Activated T-cell treated with anti-CD3 and anti-CD28 coated beads for 4 hours (primary cell): Measurements from ENCODE around the gene HOXA7.

Source experiments
- DNase-seq: peaks from one replicate; pipeline ENCODE4 v3.0.0-alpha.2; 2020

Gene HOXA7

DNA sequence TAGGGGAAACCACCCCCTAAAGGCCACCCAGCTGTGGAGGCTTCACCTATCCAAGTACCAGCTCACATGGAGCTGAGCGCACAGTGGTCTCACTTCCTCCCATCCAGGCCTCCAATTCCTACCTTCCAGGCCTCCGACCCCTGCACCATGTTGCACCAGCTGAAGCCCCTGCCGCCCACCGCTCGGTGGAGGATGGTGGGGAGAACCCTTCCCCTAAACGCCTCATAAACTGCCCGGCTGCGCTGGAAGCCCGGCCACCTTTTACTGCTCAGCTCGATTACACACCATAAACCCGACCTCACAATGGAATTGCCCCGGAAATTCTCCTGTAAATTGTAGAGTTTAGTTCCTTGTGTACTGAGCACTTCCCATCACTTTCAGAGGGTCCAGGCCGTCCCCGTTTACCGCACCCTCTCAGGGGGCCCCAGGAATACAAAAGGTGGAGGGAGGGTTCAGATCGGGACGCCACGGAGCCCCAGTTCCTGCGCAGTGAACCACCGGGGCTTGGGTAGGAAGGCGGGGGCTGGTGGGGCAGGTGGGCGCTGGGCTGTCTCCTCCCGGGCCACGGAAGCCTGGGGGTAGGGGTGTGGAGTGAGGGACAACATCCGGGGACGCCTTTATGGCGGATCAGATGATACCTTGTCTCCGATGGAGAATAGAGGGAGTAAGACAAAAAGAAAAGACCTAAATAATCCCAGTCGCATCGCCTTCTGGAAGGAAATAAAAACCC is 1.4 kb upstream of the HOXA7 start:
- no peak for DNase-seq

DNA sequence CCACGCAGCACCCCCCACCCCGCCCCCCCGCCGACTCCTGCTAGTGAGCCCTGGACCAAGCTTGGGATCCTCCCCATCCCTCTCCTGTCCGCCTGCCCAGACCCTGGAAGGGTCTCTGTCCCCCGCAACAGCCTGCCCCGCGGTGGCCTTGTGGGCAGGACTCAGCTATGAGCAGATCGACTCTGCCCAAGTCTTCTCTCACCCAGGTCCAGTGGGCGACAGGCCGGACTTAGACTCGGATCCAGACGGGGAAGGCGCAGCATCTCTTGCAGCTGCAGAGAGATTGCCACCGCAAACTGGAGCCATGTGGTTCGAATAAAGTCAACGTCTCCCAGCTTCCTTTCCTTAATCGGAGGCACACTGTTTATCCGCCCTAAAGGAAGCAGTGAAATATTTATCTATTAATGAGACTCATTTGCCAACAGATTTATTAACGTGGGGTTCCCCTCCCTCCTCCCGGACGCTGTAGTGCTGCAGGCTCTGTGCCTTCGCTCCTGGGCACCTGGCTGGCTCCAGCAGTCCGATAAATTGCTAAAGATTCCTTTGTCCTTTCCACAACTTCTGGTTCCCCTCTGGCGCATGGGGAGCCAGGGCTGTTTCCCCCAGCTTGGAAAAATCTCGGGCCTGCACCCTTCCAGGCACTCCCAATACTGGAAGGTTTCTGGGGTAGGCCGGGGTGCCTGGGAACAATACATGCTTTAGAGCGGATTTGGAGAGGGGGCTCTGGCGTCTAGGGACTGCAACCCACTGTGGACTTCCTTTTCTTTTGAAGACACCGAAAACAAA is 634 bp upstream of the HOXA7 start:
- DNase-seq = no peak

DNA sequence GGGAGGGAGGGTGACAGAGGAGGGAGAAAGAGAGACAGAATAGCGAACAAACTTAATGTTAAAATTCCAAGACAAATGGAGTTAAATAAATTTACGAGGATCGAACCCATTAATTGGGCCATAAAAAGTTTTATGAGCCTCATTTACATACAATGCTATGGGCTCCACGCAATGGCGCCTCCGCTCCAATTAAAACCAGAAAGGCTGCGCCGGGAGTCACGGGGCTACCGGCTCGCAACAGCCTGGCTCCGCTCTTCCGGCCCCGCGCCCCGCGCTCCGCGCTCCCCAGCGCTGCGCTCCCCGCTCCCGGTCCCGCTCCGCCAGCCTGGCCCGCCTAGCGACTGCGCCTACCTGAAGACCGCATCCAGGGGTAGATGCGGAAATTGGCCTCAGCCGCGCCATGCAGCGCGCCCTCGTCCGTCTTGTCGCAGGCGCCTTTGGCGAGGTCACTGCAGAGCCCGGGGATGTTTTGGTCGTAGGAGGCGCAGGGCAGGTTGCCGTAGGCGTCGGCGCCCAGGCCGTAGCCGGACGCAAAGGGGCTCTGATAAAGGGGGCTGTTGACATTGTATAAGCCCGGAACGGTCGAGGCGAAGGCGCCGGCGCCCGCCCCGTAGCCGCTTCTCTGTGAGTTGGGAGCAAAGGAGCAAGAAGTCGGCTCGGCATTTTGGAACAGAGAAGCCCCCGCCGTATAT is 513 bp downstream of the HOXA7 start:
- no peak for DNase-seq

DNA sequence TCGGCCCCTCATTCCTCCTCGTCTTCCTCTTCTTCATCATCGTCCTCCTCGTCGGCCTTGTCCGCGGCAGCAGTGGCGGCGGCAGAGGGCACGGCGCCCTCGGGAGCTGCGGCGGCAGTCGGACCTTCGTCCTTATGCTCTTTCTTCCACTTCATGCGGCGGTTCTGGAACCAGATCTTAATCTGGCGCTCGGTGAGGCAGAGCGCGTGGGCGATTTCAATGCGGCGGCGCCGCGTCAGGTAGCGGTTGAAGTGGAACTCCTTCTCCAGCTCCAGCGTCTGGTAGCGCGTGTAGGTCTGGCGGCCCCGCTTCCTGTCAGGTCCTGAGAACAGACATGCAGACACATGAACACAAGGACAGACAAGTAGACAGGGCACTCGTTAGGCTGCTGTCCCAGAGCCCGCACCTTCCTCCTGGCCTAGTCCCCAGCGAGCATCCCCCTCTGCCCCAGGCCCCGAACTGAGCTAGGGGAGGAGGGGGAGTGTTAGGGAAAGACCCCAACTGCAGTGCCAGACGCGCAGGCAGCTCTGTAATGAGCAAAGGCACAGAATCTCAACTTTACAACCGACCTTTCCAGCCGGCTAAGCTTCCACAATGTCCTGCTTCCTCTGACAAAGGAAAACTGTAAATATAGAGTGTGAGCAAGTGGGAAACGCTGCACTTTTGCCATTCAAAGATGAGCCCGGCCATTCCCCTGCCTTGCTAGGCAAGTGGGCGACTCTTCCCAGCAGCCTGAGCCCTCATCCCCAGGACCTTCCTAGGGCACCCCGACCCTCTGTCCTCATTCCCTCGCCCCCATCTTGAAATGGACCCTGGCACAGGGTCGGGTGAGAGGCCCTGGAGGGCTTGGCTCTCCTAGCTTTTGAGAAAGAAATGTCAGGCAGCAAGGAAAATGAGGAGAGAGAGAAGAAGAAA is 1.3 kb downstream of the HOXA7 start:
- peak; percentile 47 for DNase-seq

DNA sequence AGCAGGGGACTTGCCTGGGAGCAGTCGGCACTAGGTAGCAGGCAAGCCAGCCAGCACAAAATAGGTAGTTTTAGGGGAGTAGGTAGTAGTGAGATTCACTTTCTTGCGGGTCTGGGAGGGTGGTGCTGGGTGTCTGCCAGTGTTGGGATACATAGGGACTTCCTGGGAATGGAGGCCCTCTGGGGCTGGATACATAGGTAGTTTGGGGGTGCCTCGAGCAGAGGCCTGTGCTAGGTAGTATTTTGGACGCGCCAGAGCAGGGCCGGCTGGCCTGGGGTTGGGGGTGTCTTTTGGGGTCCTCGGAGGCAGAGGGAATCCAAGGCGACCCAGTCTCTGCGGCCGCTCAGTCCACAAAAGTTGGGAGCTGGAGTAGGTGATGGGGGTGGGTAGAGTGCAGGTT is 2.1 kb downstream of the HOXA7 start:
- DNase-seq = no peak

DNA sequence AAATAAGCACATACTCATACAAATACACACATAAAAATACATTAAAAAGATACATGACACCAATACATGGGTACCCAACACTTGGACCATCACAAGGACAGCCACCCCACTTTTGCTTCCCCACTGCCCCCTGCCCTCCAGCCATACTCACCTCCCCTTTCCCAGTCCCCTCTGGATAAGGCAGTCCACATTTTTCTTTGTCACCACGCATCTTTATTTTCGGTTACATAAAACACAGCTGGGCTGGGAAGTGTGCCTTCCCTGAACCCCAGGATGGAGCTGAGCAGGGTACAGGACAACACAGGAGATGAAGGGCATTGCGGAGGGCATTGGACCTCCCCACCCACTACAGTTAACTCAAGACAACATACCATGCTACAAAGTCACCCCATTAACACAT is 2.9 kb downstream of the HOXA7 start:
- DNase-seq = no peak

DNA sequence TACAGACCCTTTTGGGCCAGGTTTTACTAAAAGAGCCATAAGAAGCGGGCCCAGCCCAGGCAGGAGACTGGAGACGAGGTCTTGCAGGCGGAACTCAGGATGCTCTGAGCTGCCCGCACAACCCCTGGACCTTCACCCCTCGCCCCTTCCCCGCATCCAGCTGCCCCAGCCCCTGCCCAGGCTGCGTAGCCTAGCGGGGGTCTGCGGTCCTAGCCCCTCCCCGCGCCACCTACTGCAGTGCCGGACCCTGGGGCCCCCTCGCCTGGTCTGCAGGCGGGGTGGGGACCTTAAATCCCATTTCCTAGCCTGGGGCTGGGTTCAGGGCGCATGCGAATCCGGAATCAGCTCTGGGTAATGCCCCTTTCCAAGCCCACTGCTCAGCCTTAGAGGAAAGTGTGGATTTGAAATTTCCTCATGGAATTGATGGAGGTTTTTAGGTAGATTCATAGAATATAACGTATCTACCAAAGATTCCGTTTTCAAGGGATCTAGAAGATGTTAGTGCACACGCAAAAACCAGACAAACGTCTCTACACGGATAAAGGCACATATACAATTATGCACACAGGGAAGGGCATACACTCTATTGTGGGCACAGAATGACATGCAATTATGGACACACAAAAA is 3.5 kb downstream of the HOXA7 start:
- no peak for DNase-seq

DNA sequence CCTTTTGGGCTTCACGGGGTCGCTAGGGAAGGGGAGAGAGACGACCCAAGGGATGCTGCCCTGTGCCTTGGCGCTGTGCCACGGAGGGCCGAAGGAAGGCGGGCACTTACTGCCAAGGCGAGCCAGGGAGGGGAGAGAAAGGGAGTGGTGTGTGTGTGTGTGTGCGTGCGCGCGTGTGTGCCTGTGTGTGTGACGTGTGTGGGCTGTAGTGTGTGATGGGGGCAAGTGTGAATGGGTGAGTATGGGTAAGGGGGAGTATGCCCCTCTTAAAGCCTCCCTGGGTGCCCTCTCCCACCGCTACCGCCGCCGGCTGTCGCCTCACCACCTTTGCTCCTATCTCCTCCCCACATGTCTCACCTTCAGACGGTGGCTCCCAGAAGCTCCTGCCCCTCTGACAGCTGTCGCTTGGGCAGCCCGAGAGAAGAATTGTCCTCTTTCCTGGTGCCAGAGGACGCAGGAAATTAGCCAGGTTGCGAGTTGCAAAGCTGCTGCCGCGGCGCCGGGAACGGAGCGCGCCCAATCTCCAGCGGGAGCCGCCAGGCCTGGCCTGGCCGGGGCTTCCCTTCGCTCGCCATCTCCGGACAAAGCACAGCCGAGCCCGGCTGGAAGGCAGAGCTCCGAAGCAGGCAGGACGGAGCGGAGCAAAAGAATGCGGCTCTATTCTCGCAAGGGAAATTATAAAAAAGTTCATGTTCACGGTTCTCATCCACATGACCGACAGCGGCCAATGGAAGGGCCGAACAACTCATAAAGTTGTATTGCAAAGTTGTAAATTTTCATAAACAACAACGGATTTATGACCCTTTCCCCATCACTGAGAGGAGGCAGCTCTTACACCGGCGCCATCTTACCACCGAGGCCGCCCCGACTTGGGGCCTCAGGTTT is 4.3 kb downstream of the HOXA7 start, which contains the start of gene HOXA3:
TSS of gene HOXA3 (minus strand) at position 653 of the 885 bp plus-strand sequence. CDS start 41,943 bp downstream, outside the sequence.
- no peak for DNase-seq

DNA sequence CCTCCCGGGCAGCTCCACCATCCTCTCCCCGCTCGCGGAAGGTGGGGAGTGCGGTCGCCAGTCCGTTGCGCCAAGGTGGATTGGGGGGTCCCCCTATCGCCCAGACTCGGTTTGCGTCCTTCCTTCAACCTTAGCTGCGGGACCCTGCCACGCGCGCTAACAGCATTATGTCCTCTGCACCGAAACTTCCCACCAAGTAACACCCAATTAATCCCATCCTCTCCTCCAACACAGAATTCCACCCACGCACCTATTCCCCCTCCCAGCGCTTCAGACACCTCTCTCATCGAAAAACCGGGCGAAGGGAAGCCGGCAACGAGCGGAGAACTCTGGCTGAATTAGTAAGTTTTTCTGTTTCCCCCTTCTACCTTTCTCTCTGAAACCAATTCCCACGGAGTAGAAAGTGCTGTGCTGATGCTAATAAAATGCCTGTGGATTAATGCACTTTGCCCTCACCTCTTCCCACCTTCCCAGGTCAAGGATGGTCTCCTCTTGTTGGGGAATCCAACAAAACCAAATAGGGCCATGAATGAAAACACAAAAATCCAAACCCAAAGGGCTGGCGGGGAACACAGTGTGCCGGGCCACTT is 5.0 kb downstream of the HOXA7 start:
- no peak for DNase-seq

DNA sequence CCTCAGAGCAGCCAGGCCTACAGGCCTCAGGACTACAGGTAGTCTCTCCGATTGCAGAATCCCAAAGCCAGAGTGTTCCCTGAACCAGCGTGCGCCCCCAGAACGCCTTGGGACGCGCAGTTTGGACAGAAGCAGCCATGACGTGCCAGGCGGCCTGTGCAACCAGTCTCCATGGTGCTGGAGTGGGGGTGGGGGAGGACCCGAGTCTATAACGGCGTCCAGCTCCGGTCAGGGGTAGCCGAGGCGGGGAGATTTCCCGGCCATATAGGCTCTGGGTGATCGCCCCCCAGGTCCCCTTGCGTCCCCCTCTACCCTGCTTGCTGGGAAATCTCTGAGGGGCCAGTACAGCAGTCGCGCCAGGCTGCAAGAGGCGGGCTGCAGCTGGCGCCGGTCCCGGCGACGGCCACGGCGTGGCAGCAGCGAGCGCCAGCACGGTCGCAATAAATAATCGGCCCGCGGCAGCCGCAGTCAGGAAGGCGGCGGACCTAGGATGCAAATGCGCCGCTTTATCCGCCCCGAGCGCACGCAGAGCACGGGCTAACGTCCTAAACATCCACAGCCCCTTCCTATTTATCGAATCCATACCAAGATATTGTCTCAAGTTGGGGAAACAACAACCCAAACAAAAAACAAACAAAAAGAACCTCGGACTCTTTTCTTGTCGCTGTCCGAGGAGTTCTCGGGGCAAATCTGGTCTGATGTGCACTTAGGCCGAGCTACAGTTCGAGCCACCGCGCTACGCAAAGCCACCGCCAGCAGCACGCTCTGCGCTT is 5.7 kb downstream of the HOXA7 start:
- DNase-seq = no peak

DNA sequence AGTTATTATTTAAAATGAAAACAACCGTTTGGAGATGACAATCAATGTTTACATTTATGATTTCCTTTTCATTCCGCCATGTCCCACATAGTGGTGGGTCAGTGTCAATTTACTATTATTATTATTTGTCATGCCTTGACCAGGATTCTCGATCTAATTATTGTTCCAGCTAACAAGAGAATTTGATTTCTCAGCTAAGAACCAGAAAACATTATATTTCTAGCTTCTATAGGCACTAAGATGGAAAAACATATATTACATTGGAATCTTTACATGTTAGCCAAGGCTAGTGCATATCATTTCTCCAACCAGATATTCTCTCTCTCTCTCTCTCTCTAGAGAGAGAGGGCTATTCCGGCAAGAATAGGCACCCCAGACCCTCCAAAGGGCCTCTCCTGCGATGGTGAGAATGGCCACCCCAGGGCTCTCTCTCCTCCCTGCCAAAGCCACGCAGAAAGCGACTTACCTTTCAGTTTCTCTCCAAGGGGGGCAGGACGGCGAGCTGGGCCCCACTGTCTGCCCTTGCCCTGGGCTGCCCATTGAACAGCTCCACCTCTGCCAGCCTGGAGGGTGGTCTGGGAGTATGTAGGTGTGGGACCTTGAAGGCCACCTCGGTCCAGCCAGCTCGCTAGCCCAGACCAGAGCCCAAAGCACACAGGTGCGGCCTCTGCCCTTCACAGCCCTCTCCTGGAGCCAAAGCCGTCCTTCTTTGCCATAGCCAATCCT is 6.5 kb downstream of the HOXA7 start:
- DNase-seq = no peak

DNA sequence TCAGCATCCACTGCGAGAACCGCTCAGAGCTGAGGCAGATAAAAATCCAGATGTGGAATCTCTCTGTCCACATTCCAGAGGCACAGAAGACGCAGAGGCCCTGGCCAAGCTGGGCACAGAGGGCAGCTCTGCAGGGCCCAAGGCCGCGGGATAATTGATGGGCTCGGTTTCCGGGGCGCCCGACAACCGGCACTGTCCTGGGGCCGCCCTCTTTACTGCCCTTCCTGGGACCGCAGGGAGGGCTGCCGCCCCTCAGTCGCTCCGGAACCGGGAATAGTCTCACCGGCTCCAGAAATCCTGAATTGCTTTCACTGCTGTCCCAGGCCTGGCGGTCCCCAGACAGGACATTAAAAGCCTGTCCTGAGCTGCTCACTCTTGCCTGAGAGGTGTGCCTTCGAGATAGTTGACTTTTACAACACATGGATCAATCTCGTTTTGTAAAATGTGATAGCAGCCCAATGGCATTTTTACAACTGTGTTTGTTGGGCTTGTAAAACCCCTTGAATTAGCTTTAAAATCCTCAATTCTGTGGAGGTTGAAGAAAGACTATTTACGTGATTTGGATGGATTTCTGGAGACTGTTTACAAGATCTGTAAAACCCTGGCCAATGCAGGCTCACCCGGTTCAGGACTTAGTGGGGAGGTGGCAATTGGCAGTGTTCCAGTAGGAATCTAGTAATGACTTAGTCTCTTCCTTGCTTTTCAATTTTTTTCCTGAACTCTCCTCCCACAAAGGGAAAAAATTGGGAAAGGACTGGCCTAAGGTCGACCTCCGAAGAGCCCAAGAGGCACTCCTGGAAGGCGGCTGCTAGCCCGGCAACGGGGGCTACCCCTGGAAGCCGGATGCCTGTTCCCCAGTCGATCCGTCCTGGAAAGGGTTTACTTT is 7.5 kb downstream of the HOXA7 start:
- no peak for DNase-seq

DNA sequence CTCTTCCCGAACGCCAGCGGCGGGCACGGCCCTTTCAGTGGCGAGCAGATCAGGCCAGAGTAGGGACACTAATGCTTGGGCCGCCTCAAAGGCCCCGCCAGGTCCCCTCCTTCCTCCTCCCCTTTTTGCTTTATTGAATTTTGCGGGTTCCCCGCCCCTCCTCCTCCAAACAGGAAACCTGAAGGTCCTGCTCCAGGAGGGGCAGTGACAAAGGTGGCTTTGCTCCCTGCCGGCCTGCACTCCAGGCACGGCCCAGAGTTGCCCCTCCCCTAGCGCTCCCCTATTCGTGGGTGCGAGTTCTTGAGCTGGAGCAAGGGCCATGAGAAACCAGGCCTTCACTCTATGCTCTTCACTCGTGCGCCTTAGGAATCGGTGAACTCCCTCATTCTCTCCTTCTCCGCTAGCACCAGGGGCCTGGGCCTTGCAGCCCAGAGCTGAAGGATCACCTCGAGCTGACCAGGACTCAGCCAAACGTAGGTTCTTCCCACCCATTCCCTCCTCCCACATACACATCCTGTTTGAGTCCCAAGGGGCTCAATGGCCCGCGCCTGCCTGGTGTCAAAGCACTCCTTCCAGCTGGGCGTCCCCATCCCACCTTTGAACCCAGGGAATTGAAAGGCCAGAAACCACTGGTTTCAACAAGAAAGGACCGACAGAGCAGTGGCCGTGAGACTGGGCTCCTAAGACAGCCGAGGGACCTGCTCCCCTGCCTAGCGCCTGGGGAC is 8.3 kb downstream of the HOXA7 start:
- no peak for DNase-seq

DNA sequence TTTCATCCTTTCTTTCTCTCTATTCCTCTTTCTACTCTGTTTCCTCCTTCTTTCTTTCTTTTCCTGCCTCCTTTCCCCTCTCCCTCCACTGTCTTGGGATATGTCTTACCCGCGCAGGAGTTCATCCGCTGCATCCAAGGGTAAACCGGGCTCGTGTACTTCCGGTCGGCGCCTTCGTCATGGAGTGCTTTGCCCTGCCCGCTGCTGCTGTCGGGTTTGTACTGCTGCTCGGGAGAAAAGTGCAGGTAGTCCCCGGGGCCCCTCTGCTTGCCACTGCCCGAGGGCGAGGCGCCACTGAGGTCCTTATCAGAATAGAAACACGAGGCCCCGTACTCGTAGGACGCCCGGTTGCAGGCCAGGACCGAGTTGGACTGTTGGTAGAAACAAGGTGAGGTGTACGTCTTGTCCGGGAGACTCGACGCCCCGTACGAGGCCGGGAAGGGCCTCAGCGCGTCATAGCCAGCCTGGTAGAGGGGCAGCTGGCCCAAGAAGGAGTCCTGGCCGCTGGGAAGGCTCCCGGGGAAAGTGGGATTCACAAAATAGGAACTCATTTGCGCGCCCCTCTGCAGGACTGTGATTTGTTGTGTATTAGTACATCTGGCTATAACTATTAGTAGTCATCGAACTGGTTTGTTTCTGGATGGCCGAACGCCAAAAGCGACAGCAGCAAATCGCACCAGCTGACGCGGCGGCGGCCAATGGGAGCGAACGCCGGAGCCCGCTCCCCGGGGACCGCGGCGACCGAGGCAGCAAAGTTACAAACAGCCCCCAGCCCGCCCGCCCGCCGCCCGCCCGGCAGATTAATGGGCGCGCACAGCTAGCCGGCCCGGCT is 9.1 kb downstream of the HOXA7 start, which contains the start of gene HOXA6:
TSS of gene HOXA6 (minus strand) at position 576 of the 832 bp plus-strand sequence. CDS start at position 551, 25 bp downstream.
- DNase-seq = no peak

DNA sequence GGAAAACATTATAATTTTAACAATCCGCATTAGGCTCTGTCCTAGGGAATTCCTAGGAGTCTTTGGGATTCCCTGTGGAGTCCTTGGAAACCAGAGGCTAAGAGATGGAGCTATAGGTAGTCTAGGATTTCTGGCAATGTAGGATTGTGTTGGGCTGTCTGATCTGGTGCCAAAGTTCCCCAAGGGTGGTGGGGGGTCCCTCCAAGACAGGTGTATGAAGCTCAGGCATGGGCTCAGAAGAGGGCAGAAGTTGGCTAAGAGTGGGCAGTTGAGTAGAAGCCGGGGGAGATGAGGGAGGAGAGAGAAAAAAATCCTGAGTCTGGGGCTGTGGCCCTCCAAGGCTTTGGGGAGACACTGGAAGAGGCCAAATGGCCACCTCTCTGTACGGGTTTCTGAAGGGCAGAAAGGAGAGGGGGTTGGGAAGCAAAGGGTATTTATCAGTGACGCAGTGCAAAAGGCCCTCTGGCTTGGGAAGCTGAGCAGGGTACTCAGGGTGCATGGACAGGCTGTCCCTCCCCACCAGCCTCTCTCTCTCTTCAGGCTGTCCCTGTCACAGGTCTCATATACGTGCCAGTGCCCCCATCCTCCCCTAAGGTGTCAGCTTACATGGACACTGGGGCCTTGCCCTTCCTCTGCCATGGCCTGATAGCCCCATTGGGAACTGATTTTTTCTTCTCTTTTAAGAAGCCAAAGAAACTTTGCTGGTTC is 9.8 kb downstream of the HOXA7 start:
- no peak for DNase-seq
